Lower leg skin (tissue), 4 donors: ENCODE data around the gene RAPGEF3. TPM values are rescaled to one million over a fixed set of nuclear protein-coding genes. Genes with fewer than 3 reads are reported as not detected.

Experiments used
- DNase-seq, 2 donors: peaks; one replicate each; pipeline ENCODE4 v3.0.0-alpha.2; 2019; ENCODE audit warnings: low spot score in 2 of 2
- H3K4me3 ChIP-seq: fragments of 200-600 bp; sonication (generic); 2 replicates; pipeline ENCODE4 v1.5.1; 2017; ENCODE audit warnings: mild to moderate bottlenecking, low read depth; ENCODE audit not compliant: poor library complexity, severe bottlenecking
- POLR2A ChIP-seq, 2 donors: fragments of 450-650 bp; IDR thresholded peaks; one replicate each; pipeline ENCODE4 v1.6.1; 2016 to 2017; ENCODE audit warnings: antibody characterized with exemption in 2 of 2, mild to moderate bottlenecking in 1 of 2, moderate library complexity in 1 of 2
- WGBS, 2 donors: methylation state at CpG; one replicate each; pipeline ENCODE4 v1.1.5; 2018; 5-methylcytosine and 5-hydroxymethylcytosine counted together
- intact Hi-C: fragments of 100-400 bp; cut with DNase I; formaldehyde crosslinking; loops from one replicate; pipeline ENCODE4 v1.15.0; 2023; ENCODE audit warnings: low total_unique reads
- total RNA-seq, 4 donors: library from RNA; depleted of rRNA; stranded (reverse); fragments of >200 nt; gene quantifications; one replicate each; pipeline ENCODE4 v1.1.0, GENCODE V29; 2016
- TF ChIP-seq, protein P1 (sequence below), 3 donors: fragments of 450-650 bp; IDR thresholded peaks; one replicate each; pipeline ENCODE4 v1.5.1; 2016; ENCODE audit warnings: antibody characterized with exemption in 3 of 3, mild to moderate bottlenecking in 3 of 3, moderate library complexity in 2 of 3

RAPGEF3 gene
- total RNA-seq, 4 donors from 2014 or later, result 13.4 to 27.8 (median 18.9) TPM

DNA sequence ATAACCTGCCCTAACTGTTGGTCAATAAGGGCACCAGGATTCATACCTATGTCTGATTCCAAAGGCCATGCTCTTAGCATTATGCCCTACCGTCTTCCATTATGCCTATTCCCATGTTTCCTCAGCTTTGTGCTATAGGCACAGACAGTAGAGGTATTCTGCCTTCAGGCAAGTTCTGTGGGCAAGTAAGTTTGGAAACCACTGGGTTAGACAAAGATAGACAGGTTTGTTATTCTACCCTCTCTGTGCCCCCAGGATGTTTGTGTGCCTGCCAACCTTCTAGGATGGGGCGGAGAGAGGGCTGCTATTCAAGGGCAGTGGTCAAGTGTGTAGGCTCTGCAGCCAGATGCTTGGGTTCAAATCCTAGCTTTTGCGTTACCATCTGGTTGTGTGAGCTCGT, 4.6 kb downstream of the RAPGEF3 start:
- WGBS, 2 donors, result 77 to 85% methylated on average over 4 of the region's 4 CpGs
- intact Hi-C loops, result no loop called here
- DNase-seq, result no peak
- no peak overlapping the region for H3K4me3 ChIP-seq
- no peak for TF ChIP-seq POLR2A (IDR thresholded peaks at IDR 0.05)
- TF ChIP-seq, protein P1, sequence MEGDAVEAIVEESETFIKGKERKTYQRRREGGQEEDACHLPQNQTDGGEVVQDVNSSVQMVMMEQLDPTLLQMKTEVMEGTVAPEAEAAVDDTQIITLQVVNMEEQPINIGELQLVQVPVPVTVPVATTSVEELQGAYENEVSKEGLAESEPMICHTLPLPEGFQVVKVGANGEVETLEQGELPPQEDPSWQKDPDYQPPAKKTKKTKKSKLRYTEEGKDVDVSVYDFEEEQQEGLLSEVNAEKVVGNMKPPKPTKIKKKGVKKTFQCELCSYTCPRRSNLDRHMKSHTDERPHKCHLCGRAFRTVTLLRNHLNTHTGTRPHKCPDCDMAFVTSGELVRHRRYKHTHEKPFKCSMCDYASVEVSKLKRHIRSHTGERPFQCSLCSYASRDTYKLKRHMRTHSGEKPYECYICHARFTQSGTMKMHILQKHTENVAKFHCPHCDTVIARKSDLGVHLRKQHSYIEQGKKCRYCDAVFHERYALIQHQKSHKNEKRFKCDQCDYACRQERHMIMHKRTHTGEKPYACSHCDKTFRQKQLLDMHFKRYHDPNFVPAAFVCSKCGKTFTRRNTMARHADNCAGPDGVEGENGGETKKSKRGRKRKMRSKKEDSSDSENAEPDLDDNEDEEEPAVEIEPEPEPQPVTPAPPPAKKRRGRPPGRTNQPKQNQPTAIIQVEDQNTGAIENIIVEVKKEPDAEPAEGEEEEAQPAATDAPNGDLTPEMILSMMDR (IDR thresholded peaks at IDR 0.05), result no peak

GRCh38 chr12:47753021-47754001, 5.4 kb downstream of the RAPGEF3 start:
- TF ChIP-seq, protein P1 (IDR thresholded peaks at IDR 0.05), result no peak
- no peak for TF ChIP-seq POLR2A (IDR thresholded peaks at IDR 0.05)
- 31 to 34% methylated on average over 11 of the region's 11 CpGs for WGBS, 2 donors
- no peak overlapping the region for H3K4me3 ChIP-seq
- DNase-seq, result peak; percentile 64 to 95
- intact Hi-C loops, result no loop called here

DNA sequence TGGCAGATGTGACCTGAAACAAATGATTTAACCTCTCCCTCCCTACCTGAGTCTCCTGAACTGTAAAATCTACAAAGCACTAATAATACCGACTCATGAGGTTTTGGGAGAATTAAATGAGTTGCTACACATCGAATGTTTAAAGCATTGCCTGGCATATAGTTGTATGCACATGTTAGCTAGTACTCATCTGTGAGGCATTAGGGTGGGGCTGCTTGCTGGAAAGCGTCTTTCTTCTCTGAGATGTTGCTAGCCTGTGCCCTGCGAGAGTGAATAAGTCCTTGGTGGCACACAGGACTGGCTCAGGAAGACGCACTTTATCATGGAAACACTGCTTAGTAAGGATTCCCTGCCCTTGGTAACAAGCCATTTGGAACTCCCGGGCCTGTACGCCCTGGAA, 6.1 kb downstream of the RAPGEF3 start:
- no peak for DNase-seq
- WGBS, 2 donors, result 24 to 48% methylated on average over 7 of the region's 7 CpGs
- TF ChIP-seq, protein P1 (IDR thresholded peaks at IDR 0.05), result no peak
- TF ChIP-seq POLR2A (IDR thresholded peaks at IDR 0.05), result no peak
- H3K4me3 ChIP-seq, result no peak overlapping the region
- intact Hi-C loops, result no loop called here

DNA sequence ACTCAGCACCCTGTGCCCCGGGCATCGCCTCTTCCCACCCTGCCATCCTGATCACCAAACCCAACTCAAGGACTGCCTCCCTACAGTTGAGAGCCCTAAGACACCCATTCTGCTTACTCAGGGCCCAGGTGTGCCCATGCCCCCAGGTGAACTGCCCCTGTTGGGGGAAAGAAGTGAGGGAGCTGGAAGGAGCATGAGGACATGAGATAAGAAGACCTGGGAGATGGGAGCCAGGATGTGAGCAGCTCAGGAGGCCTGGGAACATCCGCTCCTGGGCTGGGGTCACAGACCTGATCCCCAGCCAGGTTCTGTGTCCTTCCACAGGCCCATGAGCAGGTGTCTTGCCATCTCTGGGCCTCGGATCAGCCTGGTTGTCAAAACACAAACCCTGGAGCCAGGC, 6.6 kb downstream of the RAPGEF3 start:
- TF ChIP-seq, protein P1 (IDR thresholded peaks at IDR 0.05), result no peak
- no peak for TF ChIP-seq POLR2A (IDR thresholded peaks at IDR 0.05)
- no peak for DNase-seq
- no peak overlapping the region for H3K4me3 ChIP-seq
- 79 to 85% methylated on average over 4 of the region's 4 CpGs for WGBS, 2 donors
- intact Hi-C loops, result no loop called here

DNA sequence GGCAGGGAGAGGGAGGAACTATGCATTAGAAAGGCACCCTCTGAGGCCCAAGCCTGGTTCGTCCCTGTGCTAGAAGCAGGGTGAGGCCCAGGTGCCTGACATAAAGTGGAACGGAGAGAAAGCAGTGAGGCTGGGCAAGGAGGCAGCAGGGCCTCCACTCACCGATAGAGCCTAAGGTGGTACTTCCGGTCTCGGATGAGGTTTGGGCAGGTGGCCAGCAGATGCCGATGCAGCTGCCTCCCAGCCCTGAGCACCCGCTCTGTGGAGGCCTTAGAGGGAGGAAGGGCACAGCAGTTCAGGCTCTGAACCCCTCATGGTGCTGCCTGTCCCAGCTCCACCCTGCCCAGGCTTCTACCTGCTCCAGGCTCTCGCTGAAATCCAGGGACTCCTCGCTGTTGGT, 7.1 kb downstream of the RAPGEF3 start:
- TF ChIP-seq POLR2A (IDR thresholded peaks at IDR 0.05), result no peak
- TF ChIP-seq, protein P1 (IDR thresholded peaks at IDR 0.05), result no peak
- intact Hi-C loops, result no loop called here
- no peak overlapping the region for H3K4me3 ChIP-seq
- DNase-seq, result peak in 1 of 2 donors; percentile 87
- 76 to 80% methylated on average over 8 to 9 of the region's 9 CpGs for WGBS, 2 donors
